ENCODE results near the gene FSD1.

Gene FSD1

GRCh38 chr19:4365341-4365740, 60.9 kb downstream of the FSD1 start:
- no peak for DNase-seq (ENCODE audit: low spot score)

DNA sequence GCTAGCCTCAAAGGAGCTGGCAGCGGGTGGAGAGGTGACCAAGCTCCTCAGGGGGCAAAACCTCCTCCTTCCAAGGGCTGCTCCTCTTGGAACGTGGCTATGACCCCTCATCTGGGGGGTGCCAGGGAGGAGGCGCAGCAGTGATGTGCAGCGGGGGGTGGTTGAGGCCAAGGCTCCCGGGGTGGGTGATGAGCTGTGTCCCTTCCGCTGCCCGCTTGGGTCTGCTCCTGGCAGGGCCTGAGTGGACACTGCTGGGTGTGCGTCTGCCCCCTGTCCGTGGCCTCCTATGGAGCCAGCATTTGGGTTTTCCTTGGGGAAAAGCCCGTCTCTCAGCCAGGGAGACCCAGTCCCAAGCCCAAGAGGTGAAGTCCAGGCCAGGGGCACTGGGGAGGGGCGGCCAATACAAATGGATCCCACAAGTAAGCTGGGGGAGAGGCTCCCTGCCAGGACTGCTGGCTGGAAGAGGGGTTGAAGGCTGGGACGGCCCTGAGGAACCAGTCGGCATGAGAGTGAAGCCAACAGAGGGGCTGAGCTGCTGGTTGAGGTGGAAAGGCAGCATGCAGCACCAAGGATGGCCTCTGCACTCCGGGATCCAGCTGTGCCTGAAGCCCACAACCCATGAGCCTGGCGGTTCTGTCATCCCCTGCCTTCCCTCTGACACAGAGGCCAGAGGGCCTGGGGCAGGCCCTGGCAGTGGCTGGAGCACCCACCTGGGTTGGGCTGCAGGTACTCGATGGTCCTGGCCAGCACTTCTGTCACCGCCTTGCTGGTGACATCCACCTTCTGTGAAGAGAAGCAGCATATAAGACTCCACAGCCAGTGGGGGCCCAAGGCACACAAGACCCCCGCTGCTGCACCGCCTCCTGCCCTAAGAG, 61.6 kb downstream of the FSD1 start:
- DNase-seq (ENCODE audit: low spot score), result no peak

DNA sequence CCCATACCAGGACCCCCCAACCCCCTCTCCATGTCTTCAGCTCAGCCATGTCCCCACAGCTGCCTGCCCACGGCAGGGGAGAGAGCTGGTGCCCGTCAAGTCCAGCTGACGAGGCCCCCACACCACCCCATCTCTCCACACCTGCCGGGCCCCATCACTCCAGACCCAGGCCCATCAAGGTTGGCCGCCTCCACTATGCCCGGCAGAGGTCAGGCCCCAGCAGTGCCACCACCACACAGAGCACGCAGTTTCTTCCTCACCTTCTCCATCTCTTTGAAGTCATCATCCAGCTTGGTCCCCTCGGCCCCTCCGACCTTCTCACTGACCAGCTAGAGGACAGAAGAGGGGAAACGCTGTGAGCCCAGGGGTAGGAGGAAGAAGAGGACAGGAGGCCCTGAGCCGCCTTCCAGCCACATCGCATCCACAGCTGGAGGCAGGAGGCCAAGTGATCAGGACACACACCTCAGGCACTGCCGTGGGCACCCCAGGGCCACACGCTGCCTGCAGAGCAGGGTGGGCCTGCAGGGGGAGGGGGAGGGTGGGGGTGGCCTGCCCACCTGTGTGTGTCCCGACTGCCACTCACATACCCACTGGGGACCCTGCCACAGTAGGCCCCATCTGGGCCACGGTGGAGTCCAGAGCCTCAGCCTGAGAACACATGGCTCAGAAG, 62.4 kb downstream of the FSD1 start:
- no peak for DNase-seq (ENCODE audit: low spot score)

DNA sequence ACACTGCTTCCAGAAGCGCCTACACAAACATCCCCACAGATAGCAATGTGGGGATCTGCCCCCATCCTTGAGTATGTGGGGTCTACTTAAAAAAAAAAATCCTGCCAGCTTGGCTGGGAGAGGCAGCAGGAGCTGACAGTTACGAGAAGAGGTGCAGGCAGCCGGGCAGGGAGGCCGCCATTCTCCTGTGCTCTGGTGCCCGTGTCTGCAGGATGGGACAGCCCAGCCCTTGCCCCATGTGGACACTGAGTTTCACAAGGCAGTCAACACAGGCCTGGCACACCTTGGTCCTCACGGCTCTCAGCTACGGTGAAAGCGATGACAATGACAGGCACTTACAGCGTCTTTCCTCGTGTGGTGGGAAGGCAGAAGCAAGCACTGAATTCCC, 62.9 kb downstream of the FSD1 start:
- DNase-seq (ENCODE audit: low spot score), result no peak

DNA sequence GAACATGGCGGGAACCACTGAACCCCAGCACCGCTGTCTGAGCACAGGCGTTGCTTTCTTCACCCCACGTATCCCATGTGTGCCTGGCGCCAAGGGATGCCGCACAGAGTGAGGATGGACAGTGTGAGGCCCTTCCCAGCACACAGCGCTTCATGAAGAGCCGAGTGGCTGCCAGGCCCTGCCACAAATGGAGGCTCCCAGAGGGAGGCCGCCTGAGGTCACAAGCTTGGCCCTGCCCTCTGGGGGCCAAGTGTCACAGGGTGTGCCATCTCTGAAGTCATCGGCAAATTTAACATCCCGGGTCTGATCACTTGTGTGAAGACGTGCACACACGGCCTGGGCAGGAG, 63.4 kb downstream of the FSD1 start:
- no peak for DNase-seq (ENCODE audit: low spot score)

DNA sequence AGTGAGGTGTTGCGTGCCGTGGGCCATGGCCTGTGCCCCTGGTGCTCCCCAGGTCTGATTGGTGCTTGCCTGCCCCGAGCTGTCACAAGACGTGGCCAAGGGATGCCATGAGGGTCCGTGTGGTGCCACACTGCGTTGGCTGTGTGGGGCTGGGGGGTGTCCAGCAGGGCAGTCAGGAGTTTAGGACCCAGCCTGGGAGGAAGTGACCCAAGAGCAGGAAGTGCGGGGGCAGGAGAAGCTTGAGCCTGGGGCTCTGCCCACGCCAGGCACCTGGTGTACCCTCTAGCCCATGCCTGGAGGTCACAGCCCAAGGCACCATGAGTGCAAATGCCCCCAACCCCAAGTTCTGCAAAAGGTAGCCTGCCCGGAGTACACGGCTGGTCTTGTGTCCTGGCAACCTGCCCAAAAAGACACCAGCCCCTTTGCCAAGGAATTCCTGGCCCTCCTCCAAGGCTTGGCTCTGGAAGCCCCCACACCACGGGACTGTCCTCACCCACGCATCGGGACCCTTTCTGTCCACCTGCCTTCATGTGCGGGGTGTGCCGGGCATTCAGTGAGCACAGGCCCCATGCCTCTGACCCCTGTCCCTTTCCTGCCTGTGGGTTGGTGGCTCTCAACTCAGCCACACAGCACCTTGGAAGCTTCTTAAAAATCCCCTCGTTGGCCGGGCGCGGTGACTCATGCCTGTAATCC, 63.9 kb downstream of the FSD1 start:
- no peak for DNase-seq (ENCODE audit: low spot score)

GRCh38 chr19:4369109-4369887, 64.9 kb downstream of the FSD1 start:
- no peak for DNase-seq (ENCODE audit: low spot score)

GRCh38 chr19:4369888-4370260, 65.5 kb downstream of the FSD1 start:
- DNase-seq (ENCODE audit: low spot score), result no peak

DNA sequence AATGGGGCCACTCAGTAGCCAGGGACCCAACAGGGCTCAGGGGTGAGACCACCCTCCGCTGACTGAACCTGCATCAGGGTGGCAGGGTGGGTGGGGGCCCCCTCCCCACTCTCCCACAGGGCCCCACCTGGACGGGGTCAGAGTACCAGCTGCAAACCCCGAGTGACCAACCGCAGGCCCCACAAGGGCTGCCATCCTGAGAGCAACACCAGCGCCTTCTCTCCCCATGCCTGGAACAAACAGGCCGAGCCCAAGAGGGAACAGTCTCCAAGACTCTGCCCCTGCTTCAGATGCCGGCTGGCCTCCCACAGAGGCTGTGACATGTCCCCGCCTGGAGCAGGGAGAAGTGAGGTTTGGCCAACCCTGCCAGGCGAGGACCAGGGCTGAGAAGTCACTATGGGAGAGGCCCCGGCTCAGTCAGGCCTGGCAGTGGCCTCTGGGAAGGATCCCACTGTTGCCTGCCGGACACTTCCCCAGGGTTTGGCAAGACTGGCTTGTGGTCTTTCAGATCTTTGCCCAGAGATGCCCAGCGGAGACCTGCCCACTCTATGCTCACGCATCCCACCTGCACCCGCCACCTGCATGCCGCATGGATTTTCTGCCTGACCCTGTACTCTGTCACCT, 66.1 kb downstream of the FSD1 start:
- DNase-seq (ENCODE audit: low spot score), result no peak

DNA sequence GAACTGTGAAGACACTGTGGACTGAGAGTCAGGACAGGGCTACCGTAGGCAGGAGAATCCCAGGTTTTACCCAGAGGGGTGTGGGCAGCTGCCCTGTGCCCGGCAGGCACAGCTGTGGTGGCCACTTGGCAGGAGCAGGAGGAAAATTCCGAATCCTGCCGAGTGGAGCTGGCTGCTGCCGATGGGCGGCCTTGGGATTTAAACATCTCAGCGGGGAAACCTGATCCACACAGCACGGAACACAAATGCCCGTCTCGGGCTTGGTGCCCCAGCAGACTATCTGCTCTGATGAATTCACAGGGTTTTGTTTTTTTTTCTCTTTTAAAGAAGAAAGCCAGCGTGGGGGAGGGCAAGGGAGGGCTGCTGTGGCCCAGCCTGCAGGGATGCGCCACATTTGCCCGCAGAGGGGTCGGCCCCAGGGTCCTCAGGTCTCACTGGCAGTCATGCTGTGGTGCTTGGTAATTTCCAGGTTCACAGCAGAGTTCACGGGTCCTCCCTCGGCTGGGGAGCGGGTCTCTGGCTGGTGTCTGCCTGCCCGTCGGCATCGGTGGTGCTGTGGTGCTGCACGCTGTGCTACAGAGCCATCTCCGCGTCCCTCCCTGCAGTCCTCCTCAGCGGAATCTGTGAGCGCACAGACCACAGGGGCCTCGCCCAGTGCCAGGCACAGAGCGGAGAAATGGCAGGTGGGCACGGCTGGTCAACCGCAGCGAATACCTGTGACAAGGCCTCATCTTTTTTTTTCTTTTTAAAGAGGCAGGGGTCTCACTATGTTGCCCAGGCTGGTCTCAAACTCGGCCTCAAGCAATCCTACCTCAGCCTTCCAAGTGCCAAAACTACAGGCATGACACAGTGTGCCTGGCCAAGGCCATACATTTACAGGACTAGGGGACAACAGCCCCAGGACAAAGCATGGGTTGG, 67.1 kb downstream of the FSD1 start:
- no peak for DNase-seq (ENCODE audit: low spot score)

DNA sequence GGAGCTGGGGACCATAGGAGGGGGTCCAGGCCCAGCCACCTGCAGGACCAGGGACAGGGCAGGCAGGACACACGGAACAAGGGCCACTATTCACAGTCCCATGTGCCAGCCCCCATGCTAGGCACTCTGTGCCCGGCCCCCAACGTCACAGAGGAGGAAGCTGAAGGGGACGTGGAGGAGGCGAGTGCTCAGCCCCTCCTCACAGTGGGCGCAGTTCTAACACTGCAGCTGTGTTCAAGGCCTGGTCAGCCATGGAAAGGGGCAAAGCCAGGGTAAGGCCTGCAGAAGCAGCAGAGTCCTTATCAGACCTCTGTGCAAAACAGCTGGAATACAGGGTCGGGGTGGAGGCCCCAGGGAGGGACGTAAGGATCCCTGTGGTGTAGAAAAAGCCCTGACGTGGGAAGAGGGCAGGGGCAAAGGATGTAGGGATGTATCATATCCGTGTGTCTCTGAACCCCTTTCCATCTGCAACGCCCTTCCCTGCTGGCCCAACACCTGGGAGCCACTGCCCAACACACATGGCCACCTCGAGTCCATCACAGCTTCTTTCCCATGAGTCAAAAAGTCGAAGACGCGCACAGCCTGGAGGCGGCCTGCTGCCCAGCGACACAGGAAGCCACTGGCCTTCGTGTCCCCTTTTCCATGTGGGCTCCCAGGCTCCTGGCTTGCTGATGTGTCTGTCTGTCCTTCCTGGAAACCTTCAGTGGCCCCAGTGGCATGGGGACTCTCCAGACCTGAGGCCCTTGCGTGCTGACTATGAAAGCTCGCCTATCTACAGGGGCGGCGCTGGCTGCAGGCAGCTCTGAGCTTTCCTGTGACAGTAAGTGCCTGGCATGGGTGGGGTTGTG, 68.0 kb downstream of the FSD1 start:
- no peak for DNase-seq (ENCODE audit: low spot score)

DNA sequence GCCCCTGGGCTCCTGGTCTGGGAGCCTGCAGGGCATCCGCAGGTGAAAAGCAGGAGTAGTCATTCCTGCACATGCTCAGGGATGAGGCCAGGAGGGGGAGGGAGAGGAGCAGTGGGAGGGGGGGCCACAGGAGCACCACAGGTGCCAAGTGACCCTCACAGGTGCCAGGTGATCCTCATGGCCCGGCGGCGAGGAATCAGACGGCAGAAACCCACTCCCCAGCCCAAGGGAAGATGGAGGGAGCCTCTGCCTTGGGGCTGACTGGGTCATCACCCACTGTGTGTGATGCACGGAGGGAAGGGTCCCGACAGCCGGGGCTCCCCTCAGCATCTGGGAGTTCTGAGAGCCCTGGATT, 68.6 kb downstream of the FSD1 start:
- no peak for DNase-seq (ENCODE audit: low spot score)

Data from hepatic stellate cell (primary cell).